Subcutaneous abdominal adipose tissue (tissue), 5 donors: ENCODE results near the gene FAM117B.

Experiments
- H3K27ac ChIP-seq: one replicate; pipeline ENCODE4 v1.7.0; 2013; ENCODE audit warnings: low read depth, mild to moderate bottlenecking, inconsistent platforms, low read length, moderate library complexity
- H3K27me3 ChIP-seq, 5 donors: one replicate each; pipeline ENCODE4 v1.7.0; 2013; ENCODE audit warnings: low read length in 5 of 5, inconsistent platforms in 1 of 5; ENCODE audit not compliant: control insufficient read depth in 5 of 5, insufficient read depth in 4 of 5
- H3K36me3 ChIP-seq, 5 donors: one replicate each; pipeline ENCODE4 v1.7.0; 2013; ENCODE audit warnings: low read length in 5 of 5; ENCODE audit not compliant: control insufficient read depth in 5 of 5, insufficient read depth in 5 of 5
- H3K4me1 ChIP-seq, 5 donors: one replicate each; pipeline ENCODE4 v1.7.0; 2013; ENCODE audit warnings: low read length in 5 of 5, mild to moderate bottlenecking in 3 of 5, moderate library complexity in 1 of 5; ENCODE audit not compliant: control insufficient read depth in 5 of 5, insufficient read depth in 5 of 5
- H3K4me3 ChIP-seq, 5 donors: one replicate each; pipeline ENCODE4 v1.7.0; 2013; ENCODE audit warnings: low read length in 5 of 5, low read depth in 1 of 5
- H3K9ac ChIP-seq, 5 donors: one replicate each; pipeline ENCODE4 v1.7.0; 2013; ENCODE audit warnings: low read length in 5 of 5, mild to moderate bottlenecking in 4 of 5, moderate library complexity in 3 of 5
- H3K9me3 ChIP-seq, 5 donors: one replicate each; pipeline ENCODE4 v1.7.0; 2013; ENCODE audit warnings: low read length in 5 of 5; ENCODE audit not compliant: control insufficient read depth in 5 of 5
- donor health status: healthy.
- donor health status: healthy.
- donor health status: healthy.
- donor health status: healthy.
- donor health status: healthy.

FAM117B gene

DNA sequence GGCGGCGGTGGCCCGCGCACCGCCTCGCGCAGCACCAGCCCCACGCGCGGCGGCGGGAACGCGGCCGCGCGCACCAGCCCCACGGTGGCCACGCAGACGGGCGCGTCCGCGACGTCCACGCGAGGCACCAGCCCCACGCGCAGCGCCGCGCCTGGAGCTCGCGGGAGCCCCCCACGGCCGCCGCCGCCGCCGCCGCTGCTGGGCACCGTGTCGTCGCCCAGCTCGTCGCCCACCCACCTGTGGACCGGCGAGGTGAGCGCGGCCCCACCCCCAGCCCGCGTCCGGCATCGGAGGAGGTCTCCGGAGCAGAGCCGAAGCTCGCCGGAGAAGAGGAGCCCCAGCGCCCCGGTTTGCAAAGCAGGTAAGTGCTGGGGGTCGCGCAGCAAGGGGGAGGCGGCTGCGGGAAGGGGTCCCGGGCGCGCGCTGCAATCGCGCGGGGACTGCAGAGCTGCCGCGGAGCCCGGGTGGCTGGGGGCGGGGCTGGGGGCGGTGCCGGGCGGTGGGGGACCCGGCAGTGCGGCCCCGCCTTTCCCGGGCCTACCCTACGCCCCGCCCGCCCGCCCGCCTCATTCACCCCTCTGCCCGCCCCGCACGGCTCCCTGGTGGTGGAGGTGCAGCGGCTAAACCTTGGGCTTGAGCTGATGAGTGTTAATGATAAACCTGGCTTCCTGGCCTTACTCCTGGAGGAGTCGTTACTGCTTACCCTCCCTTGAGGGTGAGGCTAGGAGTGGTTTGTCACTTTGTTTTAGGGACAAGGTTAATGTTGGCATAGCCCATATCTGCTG lies 851 bp downstream of the FAM117B start:
- no peaks in the 10 kb centered on the region for H3K9me3 ChIP-seq
- H3K9ac ChIP-seq, result peak overlapping the region; percentile 2 to 84 (median 68)
- H3K27me3 ChIP-seq, result no peaks in the 10 kb centered on the region
- H3K27ac ChIP-seq, result peak overlapping the region; percentile 69
- peaks cover 1 to 21% (median 13%) of the 10 kb centered on the region in 5 donors for H3K4me1 ChIP-seq
- H3K4me3 ChIP-seq, result peak overlapping the region; percentile 76 to 94 (median 86)
- no peaks in the 10 kb centered on the region for H3K36me3 ChIP-seq

- peak overlapping the region; percentile 2 to 84 (median 68) for H3K9ac ChIP-seq
- H3K9me3 ChIP-seq, result no peaks in the 10 kb centered on the region
- no peaks in the 10 kb centered on the region for H3K27me3 ChIP-seq
- H3K27ac ChIP-seq, result peak overlapping the region; percentile 69
- H3K36me3 ChIP-seq, result no peaks in the 10 kb centered on the region
- H3K4me3 ChIP-seq, result peak overlapping the region; percentile 73 to 90 (median 83)
- peaks cover 1 to 21% (median 13%) of the 10 kb centered on the region in 5 donors for H3K4me1 ChIP-seq
Observed at GRCh38 chr2:202636213-202636513, 1.4 kb downstream of the FAM117B start.

GRCh38 chr2:202638721-202639120 lies 4.0 kb downstream of the FAM117B start:
- no peaks in the 10 kb centered on the region for H3K36me3 ChIP-seq
- H3K27ac ChIP-seq, result no peak overlapping the region
- peaks cover 1 to 29% (median 22%) of the 10 kb centered on the region in 5 donors for H3K4me1 ChIP-seq
- H3K27me3 ChIP-seq, result no peaks in the 10 kb centered on the region
- no peaks in the 10 kb centered on the region for H3K9me3 ChIP-seq
- H3K9ac ChIP-seq, result no peak overlapping the region
- H3K4me3 ChIP-seq, result no peak overlapping the region

DNA sequence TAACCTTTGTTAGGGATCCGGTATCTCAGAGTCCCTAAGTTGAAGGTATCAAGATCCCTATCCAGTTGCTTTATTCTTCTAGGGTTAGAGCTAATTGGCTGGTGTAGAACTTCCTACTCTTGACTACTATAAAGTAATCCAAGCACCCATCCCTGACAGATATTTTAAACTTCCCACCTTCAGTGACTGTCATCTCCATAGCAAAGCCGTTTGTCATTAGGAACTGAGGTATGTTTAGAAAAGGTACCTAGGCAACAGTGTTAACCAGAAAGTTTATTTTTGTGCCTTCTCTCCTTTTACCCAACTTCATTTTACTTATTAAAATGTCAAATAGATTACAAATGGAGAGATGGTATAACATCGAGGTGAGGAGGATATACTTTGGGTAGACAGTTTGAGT lies 4.5 kb downstream of the FAM117B start:
- Histone ChIP-seq H3K27ac (no peak overlapping the region), H3K27me3 (no peaks in the 10 kb centered on the region), H3K4me3 (no peak overlapping the region), H3K4me1 (peaks cover 1 to 27% (median 19%) of the 10 kb centered on the region in 5 donors), H3K9me3 (no peaks in the 10 kb centered on the region), H3K9ac (no peak overlapping the region), H3K36me3 (no peaks in the 10 kb centered on the region)

DNA sequence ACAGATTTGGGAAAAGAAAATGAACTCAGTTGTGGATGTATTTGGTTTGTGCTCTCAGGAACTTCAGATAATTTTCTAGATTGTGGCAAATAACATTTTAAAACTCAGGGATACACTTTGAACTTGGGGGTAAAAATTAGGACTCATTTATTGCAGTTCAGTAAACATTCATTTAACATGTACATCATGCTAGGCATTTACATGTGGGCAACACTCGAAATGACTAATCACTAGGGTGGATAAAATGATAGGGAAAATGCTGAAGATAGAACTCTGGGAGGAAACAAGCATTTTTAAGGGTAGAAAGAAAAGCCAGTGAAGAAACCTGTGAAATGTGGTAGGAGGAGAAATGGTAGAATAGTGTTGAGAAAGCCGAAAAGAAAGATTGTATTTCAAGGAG lies 7.8 kb downstream of the FAM117B start:
- H3K27ac ChIP-seq, result no peak overlapping the region
- H3K9ac ChIP-seq, result peak overlapping the region in 1 of 5 donors; percentile 59
- H3K4me1 ChIP-seq, result peaks cover 2 to 19% (median 8%) of the 10 kb centered on the region in 5 donors
- H3K9me3 ChIP-seq, result no peaks in the 10 kb centered on the region
- no peaks in the 10 kb centered on the region for H3K27me3 ChIP-seq
- H3K4me3 ChIP-seq, result no peak overlapping the region
- no peaks in the 10 kb centered on the region for H3K36me3 ChIP-seq

DNA sequence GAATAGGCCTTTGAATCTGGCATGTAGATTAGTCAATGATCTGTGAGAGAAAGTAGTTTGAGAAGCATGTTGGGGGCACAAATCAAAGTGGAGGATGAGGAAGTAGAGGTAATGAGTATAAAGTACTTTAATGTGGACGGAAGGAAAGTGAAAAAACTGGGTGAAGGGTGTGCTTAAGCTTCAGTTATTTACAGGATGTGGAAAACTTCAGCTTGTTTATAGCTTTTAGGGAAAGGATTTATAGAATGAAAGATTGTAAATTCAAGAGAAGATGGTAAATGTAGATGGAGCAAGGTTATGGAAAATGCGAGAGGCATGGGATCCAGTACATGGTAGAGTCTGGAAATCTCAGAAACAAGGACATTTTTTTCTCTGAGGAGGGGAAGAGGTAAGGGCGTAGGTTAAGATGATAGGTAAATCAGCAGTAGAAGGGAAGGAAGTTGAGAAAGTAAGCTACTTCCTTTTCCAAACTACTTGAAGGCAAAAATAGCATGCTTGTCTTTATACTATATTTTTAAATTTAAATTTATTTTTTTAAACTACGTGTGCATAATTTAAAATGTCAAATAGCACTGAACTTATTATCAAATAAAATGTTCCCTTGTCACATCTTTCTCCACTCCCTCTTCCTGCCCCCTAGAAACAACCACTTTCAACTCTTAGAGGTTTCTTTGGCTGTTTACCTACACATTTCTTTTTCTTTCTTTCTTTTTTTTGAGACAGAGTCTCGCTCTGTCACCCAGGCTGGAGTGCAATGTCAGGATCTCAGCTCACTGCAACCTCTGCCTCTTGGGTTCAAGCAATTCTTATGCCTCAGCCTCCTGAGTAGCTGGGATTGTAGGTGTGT lies 8.5 kb downstream of the FAM117B start:
- Histone ChIP-seq H3K27ac (no peak overlapping the region), H3K4me3 (peak overlapping the region in 1 of 5 donors; percentile 8), H3K36me3 (no peaks in the 10 kb centered on the region), H3K9me3 (no peaks in the 10 kb centered on the region), H3K4me1 (peaks cover 2 to 23% (median 8%) of the 10 kb centered on the region in 5 donors), H3K27me3 (no peaks in the 10 kb centered on the region), H3K9ac (peak overlapping the region in 1 of 5 donors; percentile 59)

DNA sequence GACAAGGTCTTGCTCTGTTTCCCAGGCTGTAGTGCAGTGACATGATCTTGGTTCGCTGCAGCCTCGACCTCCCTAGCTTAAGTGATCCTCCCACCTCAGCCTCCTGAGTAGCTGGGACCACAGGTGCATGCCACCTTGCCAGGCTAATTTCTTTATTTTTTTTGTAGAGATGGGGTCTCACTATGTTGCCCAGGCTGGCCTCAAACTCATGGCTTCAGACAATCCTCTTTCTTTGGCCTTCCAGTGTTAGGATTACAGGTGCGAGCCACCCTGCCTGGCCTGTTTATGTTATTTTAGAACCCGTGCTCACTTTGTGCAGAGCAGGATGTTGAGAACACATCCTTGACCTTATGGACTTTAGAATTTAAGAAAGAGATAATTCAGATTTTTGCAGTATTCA lies 17.4 kb downstream of the FAM117B start:
- Histone ChIP-seq H3K36me3 (no peaks in the 10 kb centered on the region), H3K9me3 (no peaks in the 10 kb centered on the region), H3K27ac (no peak overlapping the region), H3K4me1 (peaks cover 0 to 9% (median 0%) of the 10 kb centered on the region in 5 donors), H3K27me3 (no peaks in the 10 kb centered on the region), H3K9ac (no peak overlapping the region), H3K4me3 (no peak overlapping the region)

DNA sequence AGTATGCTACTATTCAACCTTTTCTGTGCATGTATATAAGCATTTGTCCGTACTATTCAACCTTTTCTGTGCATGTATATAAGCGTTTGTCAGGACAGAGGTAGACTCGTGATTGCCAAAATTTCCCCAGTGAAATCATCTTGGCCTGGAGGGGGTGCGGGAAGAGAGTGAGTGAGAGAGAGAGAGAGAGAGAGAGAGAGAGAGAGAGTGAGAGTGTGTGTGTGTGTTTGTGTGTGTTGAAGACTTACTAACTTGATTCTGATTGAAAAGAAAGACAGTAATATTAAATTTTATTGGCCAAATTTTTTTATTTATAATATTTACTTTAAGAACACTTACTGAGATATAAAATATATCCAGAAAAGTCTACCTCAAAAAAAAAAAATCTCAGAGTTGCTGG lies 19.1 kb downstream of the FAM117B start:
- Histone ChIP-seq H3K27ac (no peak overlapping the region), H3K36me3 (no peaks in the 10 kb centered on the region), H3K9ac (no peak overlapping the region), H3K4me1 (peaks cover 0 to 4% (median 0%) of the 10 kb centered on the region in 5 donors), H3K9me3 (no peaks in the 10 kb centered on the region), H3K4me3 (no peak overlapping the region), H3K27me3 (no peaks in the 10 kb centered on the region)

- Histone ChIP-seq H3K36me3 (no peaks in the 10 kb centered on the region), H3K27me3 (no peaks in the 10 kb centered on the region), H3K27ac (no peak overlapping the region), H3K9me3 (no peaks in the 10 kb centered on the region), H3K4me3 (no peak overlapping the region), H3K9ac (no peak overlapping the region), H3K4me1 (peaks cover 0 to 4% (median 0%) of the 10 kb centered on the region in 5 donors)
Observed at GRCh38 chr2:202657876-202658275, 23.1 kb downstream of the FAM117B start.

- H3K27ac ChIP-seq, result no peak overlapping the region
- no peaks in the 10 kb centered on the region for H3K27me3 ChIP-seq
- H3K9ac ChIP-seq, result no peak overlapping the region
- no peaks in the 10 kb centered on the region for H3K36me3 ChIP-seq
- H3K4me1 ChIP-seq, result peaks cover 0 to under 1% (median 0%) of the 10 kb centered on the region in 5 donors
- H3K9me3 ChIP-seq, result no peaks in the 10 kb centered on the region
- H3K4me3 ChIP-seq, result no peak overlapping the region
Observed at GRCh38 chr2:202660796-202661195, 26.0 kb downstream of the FAM117B start.
